ENCODE results near the gene HMHB1. TPM values are rescaled to one million over a fixed set of nuclear protein-coding genes. Genes with fewer than 3 reads are reported as not detected.

Gene HMHB1
- total RNA-seq, 1 experiment from 2014 or later: not detected

- H3K4me1 Mint-ChIP-seq (ENCODE audit: low read depth, unreplicated experiment): no peaks in the 10 kb centered on the region
- no peak for TF ChIP-seq CTCF (IDR thresholded peaks at IDR 0.05; ENCODE audit: unreplicated experiment)
- CTCF ChIA-PET: no interaction called here
- no peaks in the 10 kb centered on the region for H3K27me3 Mint-ChIP-seq (ENCODE audit: unreplicated experiment)
- no peaks in the 10 kb centered on the region for H3K9me3 Mint-ChIP-seq (ENCODE audit: low read depth, unreplicated experiment)
- BruUV-seq (replicated peaks): no TSS peak
- intact Hi-C loops (cut with micrococcal nuclease; ENCODE audit: unreplicated experiment): no loop called here
- no peak overlapping the region for H3K27ac Mint-ChIP-seq (ENCODE audit: unreplicated experiment)
- H3K4me3 Mint-ChIP-seq (ENCODE audit: low read depth, unreplicated experiment): no peak overlapping the region
- H3K36me3 Mint-ChIP-seq (ENCODE audit: insufficient read depth, unreplicated experiment): no peaks in the 10 kb centered on the region
- no peak for DNase-seq
These were observed 35.0 kb upstream of the HMHB1 start for GRCh38 chr5:143776951-143777350.

- no peak for DNase-seq
- Mint-ChIP-seq H3K9me3 (ENCODE audit: low read depth, unreplicated experiment) (no peaks in the 10 kb centered on the region), H3K4me3 (ENCODE audit: low read depth, unreplicated experiment) (no peak overlapping the region), H3K36me3 (ENCODE audit: insufficient read depth, unreplicated experiment) (no peaks in the 10 kb centered on the region), H3K27me3 (ENCODE audit: unreplicated experiment) (no peaks in the 10 kb centered on the region), H3K4me1 (ENCODE audit: low read depth, unreplicated experiment) (no peaks in the 10 kb centered on the region), H3K27ac (ENCODE audit: unreplicated experiment) (no peak overlapping the region)
- TF ChIP-seq CTCF (IDR thresholded peaks at IDR 0.05; ENCODE audit: unreplicated experiment): no peak
- no TSS peak for BruUV-seq (replicated peaks)
- intact Hi-C loops (cut with micrococcal nuclease; ENCODE audit: unreplicated experiment): no loop called here
- CTCF ChIA-PET: no interaction called here
These were observed 32.5 kb upstream of the HMHB1 start for GRCh38 chr5:143779506-143779905.

- CTCF ChIA-PET: no interaction called here
- H3K36me3 Mint-ChIP-seq (ENCODE audit: insufficient read depth, unreplicated experiment): no peaks in the 10 kb centered on the region
- no peaks in the 10 kb centered on the region for H3K27me3 Mint-ChIP-seq (ENCODE audit: unreplicated experiment)
- no peaks in the 10 kb centered on the region for H3K4me1 Mint-ChIP-seq (ENCODE audit: low read depth, unreplicated experiment)
- H3K4me3 Mint-ChIP-seq (ENCODE audit: low read depth, unreplicated experiment): no peak overlapping the region
- BruUV-seq (replicated peaks): no TSS peak
- no peak overlapping the region for H3K27ac Mint-ChIP-seq (ENCODE audit: unreplicated experiment)
- intact Hi-C loops (cut with micrococcal nuclease; ENCODE audit: unreplicated experiment): no loop called here
- TF ChIP-seq CTCF (IDR thresholded peaks at IDR 0.05; ENCODE audit: unreplicated experiment): no peak
- DNase-seq: no peak
- H3K9me3 Mint-ChIP-seq (ENCODE audit: low read depth, unreplicated experiment): no peaks in the 10 kb centered on the region
These were observed 29.9 kb upstream of the HMHB1 start for GRCh38 chr5:143781993-143782520.

- no peak for TF ChIP-seq CTCF (IDR thresholded peaks at IDR 0.05; ENCODE audit: unreplicated experiment)
- H3K4me3 Mint-ChIP-seq (ENCODE audit: low read depth, unreplicated experiment): no peak overlapping the region
These were observed 29.2 kb upstream of the HMHB1 start for GRCh38 chr5:143782588-143783386.

More at GRCh38 chr5:143782588-143783386, 29.2 kb upstream of the HMHB1 start:
- Mint-ChIP-seq H3K27me3 (ENCODE audit: unreplicated experiment) (no peaks in the 10 kb centered on the region), H3K4me1 (ENCODE audit: low read depth, unreplicated experiment) (no peaks in the 10 kb centered on the region), H3K36me3 (ENCODE audit: insufficient read depth, unreplicated experiment) (no peaks in the 10 kb centered on the region), H3K9me3 (ENCODE audit: low read depth, unreplicated experiment) (no peaks in the 10 kb centered on the region), H3K27ac (ENCODE audit: unreplicated experiment) (no peak overlapping the region)
- BruUV-seq (replicated peaks): no TSS peak
- intact Hi-C loops (cut with micrococcal nuclease; ENCODE audit: unreplicated experiment): no loop called here
- CTCF ChIA-PET: interaction anchor here (0.6 kb wide), 1 partner anchor 185 kb away, joined by 4 read pairs; no protein-coding TSS in a partner anchor
- DNase-seq: no peak
